ENCODE measurements around the gene ANTKMT. TPM values are rescaled to one million over a fixed set of nuclear protein-coding genes. Genes with fewer than 3 reads are reported as not detected.
A peak's percentile ranks its signal among the peaks of the same experiment; 100 is the strongest.

The ANTKMT gene
- total RNA-seq, 4 donors from 2014 or later: 24.9 to 42.4 (median 32.1) TPM

DNA sequence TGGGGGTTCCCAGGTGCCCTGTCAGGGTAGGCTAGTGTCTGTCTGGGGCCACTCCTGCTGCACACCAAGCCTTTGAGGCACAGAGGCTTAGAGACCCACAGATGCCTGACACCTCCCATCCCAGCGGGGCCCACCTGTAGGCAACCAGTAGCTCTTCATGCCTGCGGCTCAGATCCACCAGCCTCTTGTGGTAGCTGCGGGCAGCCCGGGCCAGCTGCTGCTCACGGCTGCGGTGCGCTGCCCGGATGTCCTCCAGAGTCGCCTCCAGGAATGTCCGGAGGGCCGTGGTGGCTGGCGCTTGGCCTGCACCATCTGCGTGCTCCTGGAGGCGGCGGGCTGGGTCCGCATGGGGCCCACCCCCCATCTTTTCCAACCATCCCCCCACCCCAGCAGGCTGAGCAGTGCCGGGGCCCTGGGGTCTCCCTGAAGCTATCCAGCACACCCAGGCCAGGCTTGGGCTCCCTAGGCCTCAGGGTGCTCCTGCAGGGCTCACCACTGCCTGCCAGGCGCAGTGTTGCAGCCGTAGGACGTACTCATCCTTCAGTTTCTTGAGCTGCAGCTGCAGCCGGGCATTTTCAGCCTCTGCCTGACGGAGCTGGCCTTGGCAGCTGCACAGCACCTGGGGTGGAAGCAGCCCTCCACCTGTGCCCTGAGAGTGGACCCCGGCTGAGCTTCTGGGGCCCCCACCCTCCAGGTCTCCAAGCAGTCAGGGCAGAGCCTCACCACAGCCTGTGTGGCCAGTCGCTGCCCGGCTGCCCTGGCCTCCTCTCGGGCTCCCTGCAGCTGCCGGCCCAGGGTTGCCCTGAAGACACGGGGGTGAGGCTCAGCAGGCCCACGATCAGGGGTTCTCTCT, 3.5 kb downstream of the ANTKMT start:
- no peak for TF ChIP-seq POLR2A (IDR thresholded peaks at IDR 0.05)
- no peak for TF ChIP-seq CTCF (IDR thresholded peaks at IDR 0.05)
- intact Hi-C loops (cut with DNase I; ENCODE audit: low total_unique reads): no loop called here
- no peak overlapping the region for H3K4me3 ChIP-seq (ENCODE audit: low read depth, poor library complexity, severe bottlenecking)
- no peak for DNase-seq (ENCODE audit: low spot score in 2 of 2)
- 52 to 80% methylated on average over 1 to 17 of the region's 29 CpGs for WGBS, 2 donors

GRCh38 chr16:725041-725376, 4.1 kb downstream of the ANTKMT start:
- TF ChIP-seq POLR2A (IDR thresholded peaks at IDR 0.05): no peak
- TF ChIP-seq CTCF (IDR thresholded peaks at IDR 0.05): no peak
- intact Hi-C loops (cut with DNase I; ENCODE audit: low total_unique reads): no loop called here
- no peak overlapping the region for H3K4me3 ChIP-seq (ENCODE audit: low read depth, poor library complexity, severe bottlenecking)
- no peak for DNase-seq (ENCODE audit: low spot score in 2 of 2)
- WGBS, 2 donors: 62 to 72% methylated on average over 7 of the region's 7 CpGs

- no peak for TF ChIP-seq POLR2A (IDR thresholded peaks at IDR 0.05)
- no peak for TF ChIP-seq CTCF (IDR thresholded peaks at IDR 0.05)
- WGBS, 2 donors: 52 to 57% methylated on average over 13 to 14 of the region's 23 CpGs
- intact Hi-C loops (cut with DNase I; ENCODE audit: low total_unique reads): no loop called here
- no peak overlapping the region for H3K4me3 ChIP-seq (ENCODE audit: low read depth, poor library complexity, severe bottlenecking)
- no peak for DNase-seq (ENCODE audit: low spot score in 2 of 2)
Observed at GRCh38 chr16:725463-726187, 4.7 kb downstream of the ANTKMT start.

DNA sequence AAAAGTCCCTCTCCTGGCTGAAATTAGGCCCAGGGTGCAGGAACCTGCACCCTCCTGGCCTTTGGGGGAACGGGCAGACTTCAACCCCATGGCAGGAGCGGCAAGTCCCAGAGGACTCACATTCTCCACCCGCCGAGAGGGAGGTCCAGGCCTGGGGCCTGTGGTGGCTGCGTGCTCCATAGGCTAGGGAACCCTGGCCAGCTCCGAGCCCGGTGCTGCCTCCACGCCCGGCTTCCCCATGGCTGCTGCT, 5.2 kb downstream of the ANTKMT start:
- intact Hi-C loops (cut with DNase I; ENCODE audit: low total_unique reads): no loop called here
- DNase-seq (ENCODE audit: low spot score in 2 of 2): no peak
- no peak overlapping the region for H3K4me3 ChIP-seq (ENCODE audit: low read depth, poor library complexity, severe bottlenecking)
- TF ChIP-seq CTCF (IDR thresholded peaks at IDR 0.05): no peak
- TF ChIP-seq POLR2A (IDR thresholded peaks at IDR 0.05): no peak
- WGBS, 2 donors: 14% methylated on average over 2 of the region's 9 CpGs; no CpG with 5 or more reads in 1 of the 2 donors

- DNase-seq (ENCODE audit: low spot score in 2 of 2): peak in 1 of 2 donors; percentile 93
- intact Hi-C loops (cut with DNase I; ENCODE audit: low total_unique reads): no loop called here
- no peak for TF ChIP-seq CTCF (IDR thresholded peaks at IDR 0.05)
- no peak for TF ChIP-seq POLR2A (IDR thresholded peaks at IDR 0.05)
- H3K4me3 ChIP-seq (ENCODE audit: low read depth, poor library complexity, severe bottlenecking): peak within 1 kb of the TSS; percentile 18
- WGBS, 2 donors: 3 to 4% methylated on average over 15 to 42 of the region's 88 CpGs
Observed at GRCh38 chr16:726438-727290, 5.7 kb downstream of the ANTKMT start, which contains the start of the genes CCDC78 and HAGHL. TSS of gene CCDC78 (minus strand) at chr16:726443. CDS start at chr16:726367, 76 bp downstream. TSS of gene HAGHL (plus strand) at chr16:727106. CDS start at chr16:727510, 404 bp downstream.

Data from lower leg skin (tissue), 4 donors.